Endothelial cell of umbilical vein (primary cell): Measurements from ENCODE around the gene COLGALT1. TPM values are rescaled to one million over a fixed set of nuclear protein-coding genes. Genes with fewer than 3 reads are reported as not detected.

ENCODE experiments used
- BruUV-seq: library from RNA; stranded (reverse); fragments of 400-500 nt; replicated peaks from 2 replicates; lab custom pipeline; 2021; lab: Mats Ljungman, UMichigan
- CTCF ChIA-PET: fragments of 300-600, 350-600 bp; sonication (Branson Sonifier 250); formaldehyde crosslinking; loops from one replicate; lab custom pipeline; 2021; ENCODE audit warnings: antibody characterized with exemption, inconsistent platforms; lab: Charles Lee
- POLR2A ChIA-PET: fragments of 300-600, 350-600 bp; sonication (Branson Sonifier 250); formaldehyde crosslinking; loops from one replicate; lab custom pipeline; 2021; ENCODE audit warnings: antibody characterized with exemption, inconsistent platforms; lab: Charles Lee
- DNase-seq: peaks from one replicate; pipeline ENCODE4 v3.0.0-alpha.2; 2011; ENCODE audit warnings: low read depth, low spot score
- FAIRE-seq: peaks from 2 replicates; lab custom pipeline; 2011; peaks lifted over from hg19 to GRCh38; lab: Jason Lieb, UNC
- H2AFZ ChIP-seq: 2 replicates; pipeline ENCODE4 v1.6.0; 2012; ENCODE audit warnings: low read depth, low read length, control low read depth, inconsistent platforms
- H3K27ac ChIP-seq: 2 replicates; pipeline ENCODE4 v1.5.1; 2011; ENCODE audit warnings: low read depth, mild to moderate bottlenecking, control low read depth, low read length, moderate library complexity; ENCODE audit not compliant: insufficient read depth
- H3K27me3 ChIP-seq, 2 experiments: 2 replicates each; pipeline versions ENCODE4 v1.6.0 to v1.6.1; 2011; ENCODE audit warnings: low read length in 2 of 2, mixed read lengths in 1 of 2; ENCODE audit not compliant: control insufficient read depth in 2 of 2, insufficient read depth in 2 of 2
- H3K36me3 ChIP-seq, 2 experiments: 2 replicates in 1 of 2; 3 replicates in 1 of 2; pipeline ENCODE4 v1.5.1; 2011; ENCODE audit warnings: low read length in 2 of 2, mild to moderate bottlenecking in 1 of 2, moderate library complexity in 1 of 2; ENCODE audit not compliant: control insufficient read depth in 2 of 2, insufficient read depth in 2 of 2; ENCODE audit errors: extremely low read depth in 1 of 2
- H3K4me1 ChIP-seq: 3 replicates; pipeline ENCODE4 v1.5.1; 2011; ENCODE audit warnings: mild to moderate bottlenecking, low read length; ENCODE audit not compliant: control insufficient read depth, insufficient read depth; ENCODE audit errors: extremely low read depth
- H3K4me2 ChIP-seq: 2 replicates; pipeline ENCODE4 v1.6.1; 2011; ENCODE audit warnings: low read length, control low read depth, mixed read lengths; ENCODE audit not compliant: insufficient read depth
- H3K4me3 ChIP-seq, 3 experiments: fragments of 200-600 bp in 1 of 3; sonication (generic), shearing (Covaris generic) in 1 of 3; replicated peaks in 1 of 3; 2 replicates each; pipeline ENCODE4 v1.5.1; 2011 to 2016; ENCODE audit warnings: control low read depth in 3 of 3, low read length in 3 of 3, mild to moderate bottlenecking in 2 of 3, inconsistent platforms in 1 of 3, low read depth in 1 of 3, moderate library complexity in 1 of 3; ENCODE audit not compliant: insufficient read depth in 1 of 3
- H3K79me2 ChIP-seq: 2 replicates; pipeline ENCODE4 v1.6.0; 2012; ENCODE audit warnings: low read length, inconsistent platforms; ENCODE audit not compliant: control insufficient read depth, insufficient read depth
- H3K9ac ChIP-seq: replicated peaks from 2 replicates; pipeline ENCODE3; 2011; ENCODE audit warnings: low read length, control low read depth; ENCODE audit not compliant: insufficient read depth; ENCODE audit errors: extremely low read depth
- H3K9me1 ChIP-seq: replicated peaks from 3 replicates; pipeline ENCODE4 v1.6.0; 2011; ENCODE audit warnings: mild to moderate bottlenecking, low read length; ENCODE audit not compliant: control insufficient read depth, insufficient read depth; ENCODE audit errors: extremely low read depth
- H3K9me3 ChIP-seq: replicated peaks from 2 replicates; pipeline ENCODE4 v1.5.1; 2012; ENCODE audit warnings: low read length, inconsistent platforms; ENCODE audit not compliant: control insufficient read depth, insufficient read depth
- H4K20me1 ChIP-seq: replicated peaks from 2 replicates; pipeline ENCODE3; 2011; ENCODE audit warnings: mild to moderate bottlenecking, low read length; ENCODE audit not compliant: control insufficient read depth, insufficient read depth; ENCODE audit errors: extremely low read depth
- CTCF ChIP-seq, 2 donors: IDR thresholded peaks; 1 replicate in 1 of 2; 2 replicates in 1 of 2; pipeline ENCODE4 v1.5.1; 2011; ENCODE audit warnings: low read length in 2 of 2, mild to moderate bottlenecking in 2 of 2, moderate library complexity in 2 of 2, control low read depth in 1 of 2, inconsistent platforms in 1 of 2, low read depth in 1 of 2; ENCODE audit not compliant: insufficient read depth in 1 of 2; ENCODE audit errors: extremely low read depth in 1 of 2
- EZH2 ChIP-seq: IDR thresholded peaks from 2 replicates; pipeline ENCODE4 v1.6.1; 2012; ENCODE audit warnings: borderline replicate concordance, low read depth, mild to moderate bottlenecking, moderate library complexity, low read length, inconsistent platforms; ENCODE audit not compliant: severe bottlenecking
- FOS ChIP-seq: IDR thresholded peaks from 2 replicates; pipeline ENCODE4 v1.6.1; 2011; ENCODE audit warnings: mild to moderate bottlenecking, low read length, moderate library complexity, borderline replicate concordance; ENCODE audit not compliant: insufficient read depth
- GATA2 ChIP-seq: IDR thresholded peaks from 2 replicates; pipeline ENCODE4 v1.7.0; 2011; ENCODE audit warnings: low read depth, mild to moderate bottlenecking, moderate library complexity, mixed read lengths, low read length; ENCODE audit not compliant: insufficient read length, insufficient read depth
- JUN ChIP-seq: IDR thresholded peaks from 2 replicates; pipeline ENCODE4 v1.6.1; 2011; ENCODE audit warnings: borderline replicate concordance, low read depth; ENCODE audit not compliant: insufficient read length, insufficient read depth
- MAX ChIP-seq: IDR thresholded peaks from 2 replicates; pipeline ENCODE4 v1.6.1; 2011; ENCODE audit not compliant: insufficient read depth, insufficient read length
- MYC ChIP-seq: IDR thresholded peaks from one replicate; pipeline ENCODE4 v1.6.1; 2011; ENCODE audit warnings: mild to moderate bottlenecking, low read depth, low read length
- POLR2A ChIP-seq: IDR thresholded peaks from 2 replicates; pipeline ENCODE4 v1.6.1; 2012; ENCODE audit warnings: low read depth, mild to moderate bottlenecking, control low read depth, low read length
- POLR2AphosphoS5 ChIP-seq: IDR thresholded peaks from 2 replicates; pipeline ENCODE4 v1.6.1; 2012; ENCODE audit warnings: low read depth, mild to moderate bottlenecking, control low read depth, low read length, moderate library complexity; ENCODE audit not compliant: insufficient read depth
- dilution Hi-C: fragments of 300-500 bp; cut with MboI; formaldehyde crosslinking; loops from one replicate; pipeline ENCODE4 v1.15.0; 2019; ENCODE audit warnings: low sequenced_read_pairs; ENCODE audit not compliant: extremely low pct_ligation_motif_present
- intact Hi-C: fragments of 100-400 bp; cut with micrococcal nuclease; formaldehyde crosslinking; loops from one replicate; pipeline ENCODE4 v1.10.0; 2022
- polyA plus RNA-seq, 4 experiments: library from polyadenylated mRNA; depleted of rRNA in 3 of 4; stranded (reverse) in 3 of 4; unstranded in 1 of 4; fragments of >200 nt; gene quantifications; 2 replicates each; pipeline versions ENCODE4 v1.2.1 to v1.2.3, GENCODE V29; 2011 to 2012; ENCODE audit warnings: missing spikeins in 1 of 4
- total RNA-seq: library from RNA; stranded (reverse); gene quantifications from 2 replicates; pipeline ENCODE4 v1.2.3, GENCODE V29; 2021

The COLGALT1 gene
- total and polyA plus RNA-seq, 2 donors (not counting 3 experiments of a cell fraction or from before 2014, with no cell fraction given): 263 to 355 TPM

GRCh38 chr19:17618281-17618903, 62.9 kb downstream of the COLGALT1 start:
- Histone ChIP-seq H2AFZ (no peak overlapping the region), H3K9me1 (no peaks in the 10 kb centered on the region), H3K4me2 (no peak overlapping the region), H3K4me3 (no peak overlapping the region), H3K27me3 (peaks cover 2 to 3% of the 10 kb centered on the region in 2 experiments), H3K4me1 (no peaks in the 10 kb centered on the region), H3K9ac (no peak overlapping the region), H3K9me3 (no peaks in the 10 kb centered on the region), H3K79me2 (no peaks in the 10 kb centered on the region), H3K27ac (no peak overlapping the region), H3K36me3 (no peaks in the 10 kb centered on the region), H4K20me1 (no peaks in the 10 kb centered on the region)
- no peak for TF ChIP-seq MYC
- no peak for TF ChIP-seq EZH2
- TF ChIP-seq POLR2AphosphoS5: no peak
- no peak for TF ChIP-seq CTCF (IDR thresholded peaks at IDR 0.05; ENCODE audit: extremely low read depth in 1 of 2, insufficient read depth in 1 of 2, low read depth in 1 of 2, low read length in 2 of 2)
- no peak for TF ChIP-seq POLR2A
- TF ChIP-seq FOS: no peak
- no peak for TF ChIP-seq MAX
- no peak for TF ChIP-seq GATA2
- TF ChIP-seq JUN: no peak
- dilution Hi-C loops (no loop called here), intact Hi-C loops (no loop called here)
- POLR2A ChIA-PET: interaction anchor here (0.7 kb wide), 1 partner anchor 955 kb away, joined by 3 read pairs; no protein-coding TSS in a partner anchor
- DNase-seq: no peak
- FAIRE-seq: no peak
- BruUV-seq: no TSS peak
- CTCF ChIA-PET: interaction anchor here (1.7 kb wide), 1 partner anchor 45 kb away, joined by 5 read pairs; no protein-coding TSS in a partner anchor
